ENCODE data around the gene UBTD1.

The UBTD1 gene

DNA sequence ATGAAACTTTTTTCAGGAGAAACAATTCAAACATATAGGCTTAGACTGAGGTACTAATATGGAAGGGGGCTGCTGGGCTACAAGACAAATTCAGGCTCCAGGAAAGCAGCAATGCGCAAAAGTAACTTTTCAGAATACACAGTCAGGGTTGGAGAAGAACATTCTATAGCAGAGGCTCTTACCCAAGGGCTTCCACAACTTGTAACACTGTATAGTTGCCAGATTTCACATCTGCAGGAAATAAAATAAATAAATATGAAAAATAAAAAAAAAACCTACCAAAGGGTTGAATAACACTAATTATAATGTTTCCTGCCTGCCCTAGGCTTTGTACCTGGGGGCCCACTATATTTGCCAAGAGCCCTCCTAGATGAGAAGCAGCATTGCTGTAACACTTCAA is 14.8 kb upstream of the UBTD1 start:
- no peak for DNase-seq

DNA sequence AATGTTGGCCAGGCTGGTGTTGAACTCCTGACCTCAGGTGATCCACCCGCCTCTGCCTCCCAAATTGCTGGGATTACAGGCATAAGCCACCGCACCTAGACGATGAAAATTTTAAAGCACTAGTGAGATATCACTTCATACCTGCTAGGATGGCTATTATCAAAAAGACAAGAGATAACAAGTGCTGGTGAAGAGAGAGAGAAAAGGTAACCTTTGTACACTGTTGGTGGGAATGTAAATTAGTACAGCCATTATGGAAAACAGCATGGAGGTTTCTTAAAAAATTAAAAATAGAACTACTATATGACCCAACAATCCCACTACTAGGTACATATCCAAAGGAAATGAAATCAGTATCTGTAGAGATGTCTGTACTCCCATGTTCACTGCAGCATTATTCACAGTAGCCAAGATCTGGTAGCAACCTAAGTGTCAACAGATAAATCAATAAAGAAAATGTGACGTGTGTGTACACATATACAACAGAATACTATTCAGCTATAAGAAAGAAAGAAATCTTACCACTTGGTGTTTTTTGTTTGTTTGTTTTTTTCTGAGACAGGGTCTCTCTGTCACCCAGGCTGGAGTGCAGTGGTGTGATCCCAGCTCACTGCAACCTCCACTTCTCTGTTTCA is 13.0 kb upstream of the UBTD1 start:
- DNase-seq: no peak

DNA sequence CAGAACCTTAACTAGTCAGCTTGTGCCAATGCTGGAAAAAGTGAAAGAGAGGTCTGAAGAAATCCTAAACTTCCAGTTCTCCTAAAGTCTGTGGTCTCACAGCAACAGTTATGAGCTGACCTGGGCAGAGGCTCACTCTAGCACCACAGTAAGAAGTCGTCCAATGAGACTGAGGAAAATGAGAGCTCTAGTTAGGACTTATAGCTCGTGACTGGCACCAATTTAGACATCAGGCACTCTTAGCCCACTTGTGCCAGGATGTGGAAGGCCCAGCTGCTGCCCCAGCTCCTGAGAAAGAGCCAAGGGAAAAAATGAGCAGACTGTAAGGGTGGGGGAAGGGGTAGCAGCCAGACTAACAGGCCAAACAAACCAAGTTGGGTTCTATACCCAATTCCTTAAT is 8.1 kb upstream of the UBTD1 start:
- no peak for DNase-seq

DNA sequence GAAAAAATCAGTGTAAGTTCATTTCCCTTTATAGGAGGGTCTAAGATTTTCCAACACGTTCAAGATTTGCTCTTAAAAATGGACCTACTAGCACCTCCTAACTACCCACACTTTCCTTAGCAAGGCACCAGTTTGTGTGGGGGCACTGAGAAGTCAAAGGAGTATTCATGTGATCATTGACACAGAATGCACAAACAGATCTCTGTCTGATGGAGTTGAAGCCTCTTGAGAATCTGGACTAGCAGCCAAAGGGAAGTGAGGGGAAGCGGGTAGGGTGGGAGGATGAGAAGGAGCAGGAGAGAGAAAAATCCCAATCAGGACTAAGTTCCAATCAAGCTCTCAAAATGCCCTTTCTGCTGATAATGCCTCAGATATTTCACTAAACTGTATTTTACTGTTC is 4.6 kb upstream of the UBTD1 start:
- no peak for DNase-seq

DNA sequence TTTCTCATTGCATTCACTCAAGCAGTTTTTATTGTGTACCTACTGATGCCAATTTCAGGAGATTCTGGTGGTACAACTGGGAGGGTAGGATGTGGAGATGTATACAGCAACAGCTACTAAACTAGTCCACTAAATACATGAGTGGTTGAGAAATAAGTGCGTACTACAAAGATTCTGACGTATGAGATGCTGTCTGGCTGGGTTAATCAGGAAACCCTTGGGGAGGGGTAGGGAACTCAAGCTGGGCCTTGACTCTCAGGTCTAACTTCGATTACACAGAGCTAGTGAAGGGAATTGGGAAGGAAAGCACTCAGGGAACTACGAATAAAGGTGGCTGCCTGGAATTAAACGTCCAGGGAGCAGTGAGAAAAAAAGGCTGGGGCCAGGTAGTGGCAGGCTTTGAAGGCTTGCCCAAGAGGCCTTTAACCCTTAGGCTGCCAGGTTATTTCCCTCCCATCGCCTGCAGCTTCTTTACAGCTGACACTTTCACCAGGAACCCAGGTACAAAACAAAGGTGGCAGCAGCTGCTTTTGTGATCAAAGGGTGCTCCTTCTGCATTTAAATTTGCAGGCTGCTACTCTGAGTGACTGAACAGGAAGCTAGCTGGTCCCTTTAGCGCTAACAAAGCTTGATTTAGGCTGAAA is 3.7 kb upstream of the UBTD1 start:
- peak; percentile 20 for DNase-seq

DNA sequence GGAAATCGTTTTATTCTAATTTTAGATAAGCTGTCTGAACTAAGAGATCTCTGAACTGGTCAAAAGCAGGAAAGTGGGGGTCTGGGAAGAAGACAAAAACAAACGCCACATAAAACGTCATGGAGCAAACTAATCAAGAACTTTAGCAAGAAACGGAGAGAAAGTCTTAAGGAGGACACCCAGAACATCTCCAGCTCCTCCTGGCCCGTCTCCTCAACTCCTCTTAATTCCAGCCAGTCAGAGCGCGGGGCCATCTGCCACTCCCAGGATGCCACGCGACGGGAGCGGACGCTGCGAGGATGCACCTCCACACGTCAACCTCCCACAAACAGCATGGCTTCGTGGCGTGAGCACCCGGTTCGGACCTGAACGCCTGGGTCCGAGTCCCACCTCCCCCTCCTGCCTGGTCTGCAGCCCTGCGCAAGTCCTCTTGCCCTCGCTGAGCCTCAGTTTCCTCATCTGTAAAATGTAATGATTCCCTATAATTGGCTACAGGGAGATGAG is 1.1 kb upstream of the UBTD1 start:
- DNase-seq: peak; percentile 70

DNA sequence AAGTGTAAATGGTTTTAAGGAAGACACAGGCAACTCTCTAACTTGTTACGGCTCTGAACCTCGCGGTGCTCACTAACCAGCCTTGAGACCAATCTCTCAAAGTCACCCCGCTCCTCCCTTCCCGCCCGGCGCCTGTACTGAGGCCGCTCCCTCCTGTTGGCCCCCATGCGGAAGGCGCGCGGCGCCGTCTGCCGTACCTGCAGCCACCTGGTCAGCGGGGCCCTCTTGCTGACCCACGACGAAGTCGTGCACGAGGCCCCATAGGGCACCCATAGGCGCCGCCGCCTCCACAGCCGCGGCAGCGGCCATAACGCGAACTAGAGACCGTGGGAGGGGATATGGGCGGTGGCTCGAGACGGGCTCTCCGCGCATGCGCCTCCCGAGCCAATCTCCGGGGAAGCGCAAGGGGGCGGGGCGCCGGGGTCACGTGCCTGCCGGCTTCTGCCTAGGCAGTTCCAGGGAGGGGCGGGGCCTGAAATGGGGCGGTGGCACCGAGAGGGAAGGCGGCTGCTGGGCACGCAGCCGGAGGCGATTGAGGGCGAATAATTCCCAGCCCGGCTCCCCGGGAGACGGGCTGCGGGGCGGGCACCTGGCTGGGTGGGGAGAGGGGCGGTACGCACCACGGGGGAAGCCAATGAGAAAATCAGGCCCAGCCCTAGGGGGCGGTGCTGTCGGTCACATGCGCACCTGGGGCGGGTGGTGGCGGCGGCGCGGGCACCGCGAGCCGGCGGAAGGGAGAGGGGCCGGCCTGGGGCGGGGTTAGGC is 466 bp upstream of the UBTD1 start, which contains the start of gene MMS19:
Gene MMS19, minus strand, starts transcription at position 347 of the 765 bp plus-strand sequence. Its CDS starts 38 bp downstream, at position 309.
- peak; percentile 98 for DNase-seq

DNA sequence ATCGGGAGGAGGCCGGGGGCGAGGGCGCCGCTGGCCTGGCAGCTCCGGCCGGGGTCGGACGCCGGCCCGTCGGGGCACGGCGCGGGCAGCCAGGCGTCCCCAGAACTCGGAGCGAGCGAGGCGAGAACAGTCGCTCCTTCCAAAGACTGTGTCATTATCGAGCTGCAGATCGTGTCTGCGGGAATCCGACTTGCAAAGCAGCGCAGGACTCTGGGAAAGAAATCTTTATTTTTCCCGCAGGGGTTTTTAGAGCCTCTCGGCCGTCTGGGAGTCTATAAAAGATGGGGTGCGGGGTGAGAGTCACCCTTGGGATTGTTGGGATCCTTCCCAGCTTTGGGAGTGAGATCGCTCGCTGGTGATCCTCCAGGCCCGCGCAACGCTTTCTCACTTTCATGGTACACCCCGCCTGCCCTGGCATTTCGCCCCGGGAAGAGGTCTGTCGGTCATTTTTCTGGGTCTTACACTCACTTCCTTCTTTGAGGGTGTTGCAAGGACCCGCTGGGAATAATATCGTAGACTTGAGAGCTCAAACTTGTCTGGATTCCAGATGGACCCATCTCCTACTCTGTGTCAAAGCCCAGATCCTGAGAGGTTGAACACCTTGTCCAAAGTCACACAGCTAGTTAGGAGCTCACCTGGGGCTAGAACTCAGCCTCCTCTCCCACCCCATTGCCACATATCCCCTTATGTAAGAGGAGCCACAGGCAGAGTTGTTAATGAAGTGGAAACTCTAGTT is 1.0 kb downstream of the UBTD1 start:
- DNase-seq: peak; percentile 2

DNA sequence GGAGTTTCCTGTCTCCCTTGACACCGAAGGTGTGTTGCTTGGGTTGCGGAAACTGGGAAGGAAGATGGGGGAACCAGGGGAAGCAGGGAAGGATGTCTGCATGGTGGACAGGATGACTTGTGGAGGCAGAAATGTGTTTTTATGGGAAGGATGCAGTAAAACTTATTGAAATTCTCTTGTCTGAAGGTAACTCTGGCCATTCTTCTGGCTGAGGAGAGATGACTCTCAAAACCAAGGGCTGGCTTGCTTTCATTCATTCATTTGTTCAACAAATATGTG is 1.5 kb downstream of the UBTD1 start:
- no peak for DNase-seq

DNA sequence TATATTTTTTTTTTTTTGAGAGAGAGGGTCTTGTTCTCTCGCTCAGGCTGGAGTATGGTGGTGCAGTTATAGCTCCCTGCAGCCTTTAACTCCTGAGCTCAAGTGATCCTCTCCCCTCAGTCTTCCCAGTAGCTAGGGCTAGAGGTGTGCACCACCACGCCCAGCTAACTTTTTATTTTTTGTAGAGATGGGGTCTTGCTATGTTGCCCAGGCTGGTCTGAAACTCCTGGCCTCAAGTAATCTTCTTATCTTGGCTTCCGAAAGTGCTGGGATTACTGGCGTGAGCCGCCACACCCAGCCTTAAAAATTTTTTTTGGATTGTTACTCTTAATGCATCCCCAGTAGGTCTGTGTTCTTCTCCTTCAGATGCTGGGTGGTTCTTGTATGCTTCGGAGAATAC is 4.2 kb downstream of the UBTD1 start:
- DNase-seq: no peak

DNA sequence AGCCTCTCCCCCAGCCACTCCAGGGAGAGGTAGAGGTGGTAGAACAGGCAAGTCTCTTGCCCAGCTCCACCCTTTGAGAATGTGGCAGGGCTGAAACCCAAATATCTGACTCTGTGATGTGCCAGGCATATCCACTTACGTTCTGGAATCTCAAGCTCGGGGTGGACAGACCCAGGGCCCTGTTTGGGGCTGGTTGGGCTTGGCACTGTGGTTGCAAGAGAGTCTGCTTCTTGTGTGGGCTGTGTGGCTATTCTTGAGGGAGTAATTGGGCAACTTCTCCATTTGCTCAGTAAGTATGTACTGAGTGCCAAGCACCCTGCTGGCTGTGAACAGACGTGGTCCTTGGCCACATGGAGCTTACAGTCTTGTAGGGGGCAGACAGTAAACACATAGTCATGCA is 4.7 kb downstream of the UBTD1 start:
- DNase-seq: no peak

DNA sequence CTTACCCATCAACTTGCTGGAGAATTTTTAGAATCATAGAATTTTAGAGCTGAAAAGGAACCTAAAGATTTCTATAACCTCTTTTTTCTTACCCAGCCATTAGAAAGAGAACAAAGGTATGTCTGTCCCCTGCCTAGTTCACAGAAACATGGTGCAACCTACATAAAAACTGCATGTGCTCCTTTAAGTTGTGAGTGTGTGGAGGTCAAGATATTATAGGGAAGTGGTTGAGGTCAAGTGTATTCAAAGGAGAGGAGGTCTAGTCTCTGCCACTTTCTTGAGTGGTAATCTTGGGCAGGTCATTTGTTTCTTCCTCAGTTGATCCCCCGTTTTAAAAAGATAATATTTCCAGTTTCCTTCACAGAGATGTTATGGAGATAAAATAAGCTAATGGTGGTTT is 6.4 kb downstream of the UBTD1 start:
- no peak for DNase-seq

DNA sequence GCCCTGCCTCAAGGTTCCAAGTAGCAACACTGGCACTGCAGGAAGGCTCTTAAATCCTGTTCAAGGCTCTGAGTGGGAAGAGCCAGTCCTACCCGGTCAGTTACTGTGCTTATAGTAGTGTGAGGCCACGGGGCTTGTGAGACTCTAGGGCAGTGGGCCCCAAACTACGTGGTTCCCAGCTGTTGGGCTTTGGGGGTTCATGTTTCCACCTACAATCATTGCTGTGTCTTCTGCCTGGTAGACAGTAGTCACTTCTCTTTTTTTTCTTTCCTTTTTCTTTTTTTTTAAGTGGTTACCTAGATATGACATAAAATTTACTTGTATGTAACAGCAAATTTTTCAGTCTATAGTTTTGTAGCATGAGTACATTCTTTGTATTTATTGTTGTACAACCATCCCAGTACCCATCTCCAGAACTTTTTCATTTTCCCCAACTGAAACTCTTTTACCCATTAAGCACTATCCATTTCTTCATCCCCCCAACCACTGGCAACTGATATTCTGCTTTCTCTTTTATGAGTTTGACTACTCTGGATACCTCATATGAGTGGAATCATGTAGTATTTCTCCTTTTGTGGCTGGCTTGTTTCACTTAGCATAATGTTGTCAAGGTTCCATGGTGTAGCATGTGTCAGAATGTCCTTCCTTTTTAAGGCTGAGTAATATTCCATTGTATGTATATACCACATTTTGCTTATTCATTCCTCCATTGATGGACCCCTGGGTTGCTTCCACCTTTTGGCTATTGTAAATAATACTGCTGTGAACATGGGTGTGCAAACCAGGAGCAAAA is 7.7 kb downstream of the UBTD1 start:
- no peak for DNase-seq

DNA sequence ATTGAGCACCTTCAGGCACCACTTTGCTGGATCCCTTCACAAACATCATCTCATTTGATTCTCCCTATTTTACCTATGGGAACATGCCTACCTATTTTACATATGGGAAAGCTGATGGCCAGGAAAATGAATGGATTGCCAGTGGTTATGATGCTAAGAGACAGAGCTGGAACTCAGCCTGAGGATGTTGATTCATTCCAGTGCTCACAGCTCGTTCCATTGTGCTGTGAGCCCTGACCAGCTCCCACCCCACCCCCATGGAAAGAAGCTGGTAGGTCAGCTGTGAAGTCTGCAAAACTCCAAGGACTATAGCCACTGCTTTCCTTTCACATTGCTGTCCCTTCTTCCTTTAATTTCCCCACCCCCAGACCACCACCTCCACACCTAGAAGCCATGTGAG is 9.6 kb downstream of the UBTD1 start:
- no peak for DNase-seq

DNA sequence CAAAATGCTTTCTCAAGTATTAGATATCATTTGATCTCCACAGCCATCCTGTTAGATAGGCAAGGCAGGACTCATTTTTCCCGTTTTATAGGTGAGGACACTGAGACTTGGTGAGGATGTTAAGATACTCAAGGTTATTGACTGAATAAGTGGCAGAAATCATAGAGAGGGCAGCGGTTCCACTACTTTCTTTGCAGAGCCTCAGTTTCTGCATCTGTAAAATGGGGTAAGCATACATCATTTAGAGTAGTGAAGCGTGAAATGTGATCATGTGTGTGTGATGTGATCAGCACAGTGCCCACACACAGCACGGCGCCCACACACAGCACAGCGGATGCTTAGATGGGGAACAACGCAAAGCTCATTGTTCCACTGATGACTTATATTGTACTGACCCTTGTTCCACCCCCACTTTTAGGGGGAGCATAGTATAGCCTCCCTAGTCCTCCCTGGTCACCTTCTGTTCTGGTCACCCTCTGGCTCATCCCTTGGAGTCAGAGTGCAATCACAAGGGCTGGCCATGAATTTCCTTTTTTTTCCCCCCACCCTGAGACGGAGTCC is 10.5 kb downstream of the UBTD1 start:
- DNase-seq: no peak

DNA sequence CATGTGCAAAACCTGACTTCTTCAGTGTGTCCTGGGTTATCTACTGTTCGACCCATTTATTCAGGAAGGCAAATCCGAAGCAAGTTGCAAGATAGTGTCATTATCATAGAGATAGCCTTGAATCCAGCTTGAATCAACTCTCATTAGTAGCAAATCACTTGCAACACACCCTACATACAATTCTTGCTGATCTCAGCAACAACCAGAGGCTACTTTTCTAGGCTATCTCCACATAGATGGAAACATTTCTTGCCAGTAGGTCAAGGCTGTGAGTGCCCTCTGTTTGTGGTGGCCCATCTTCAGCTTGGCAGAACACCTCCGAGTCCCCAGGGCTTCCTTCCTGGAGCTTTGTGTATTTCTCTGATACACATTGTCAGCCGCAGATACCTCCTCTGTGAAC is 12.0 kb downstream of the UBTD1 start:
- DNase-seq: no peak

DNA sequence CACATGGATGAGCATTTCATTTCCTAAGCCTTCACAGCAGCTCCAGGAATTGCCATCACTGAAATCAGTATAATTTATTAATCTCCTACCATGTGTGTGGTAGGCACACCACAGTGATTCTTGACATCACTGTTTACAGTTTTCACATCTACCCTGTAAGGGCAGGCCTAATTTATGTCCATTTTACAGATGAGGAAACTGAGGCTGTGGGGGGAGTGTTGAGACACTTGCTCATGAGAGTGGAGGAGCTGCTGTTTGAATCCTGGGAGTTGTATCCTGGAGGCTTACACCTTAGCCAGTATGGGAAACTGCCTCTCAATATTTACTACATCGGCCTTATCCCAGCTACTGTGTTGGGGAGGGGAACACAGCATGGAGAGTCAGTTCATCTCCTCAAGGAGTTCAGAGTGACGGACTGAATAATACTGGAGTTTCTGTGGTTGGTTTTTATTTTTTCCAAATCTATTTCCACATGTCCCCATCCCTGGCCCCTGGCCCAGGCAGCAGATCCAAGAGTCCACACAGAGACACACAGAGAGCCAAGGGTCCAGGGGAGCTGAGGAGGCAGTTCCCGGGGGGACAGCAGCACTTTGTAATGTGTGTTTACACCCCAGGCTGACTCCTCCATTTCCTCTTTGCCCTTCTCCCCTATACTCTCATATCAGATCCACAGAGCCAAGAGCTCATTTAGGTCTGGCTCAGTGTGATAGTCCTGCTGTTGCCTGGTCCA is 13.2 kb downstream of the UBTD1 start:
- DNase-seq: no peak

DNA sequence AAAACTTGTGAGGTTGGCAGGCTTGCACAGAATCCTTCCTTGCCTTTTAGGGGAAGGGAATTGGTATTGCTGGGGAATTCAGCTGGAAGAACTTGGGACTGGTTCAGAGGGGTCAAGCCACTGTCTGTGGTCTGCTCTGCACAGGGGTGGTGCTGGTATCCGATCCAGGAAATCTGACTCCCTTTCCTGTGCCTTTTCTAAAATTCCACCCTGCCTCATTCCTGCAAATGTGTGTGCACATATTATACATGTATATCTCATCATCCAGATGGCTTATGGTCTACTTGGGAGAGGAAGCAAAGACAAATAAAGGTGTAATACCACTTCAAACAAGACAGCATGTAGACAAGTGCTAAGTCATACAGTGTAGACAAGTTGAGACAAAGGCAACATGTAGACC is 14.3 kb downstream of the UBTD1 start:
- no peak for DNase-seq

DNA sequence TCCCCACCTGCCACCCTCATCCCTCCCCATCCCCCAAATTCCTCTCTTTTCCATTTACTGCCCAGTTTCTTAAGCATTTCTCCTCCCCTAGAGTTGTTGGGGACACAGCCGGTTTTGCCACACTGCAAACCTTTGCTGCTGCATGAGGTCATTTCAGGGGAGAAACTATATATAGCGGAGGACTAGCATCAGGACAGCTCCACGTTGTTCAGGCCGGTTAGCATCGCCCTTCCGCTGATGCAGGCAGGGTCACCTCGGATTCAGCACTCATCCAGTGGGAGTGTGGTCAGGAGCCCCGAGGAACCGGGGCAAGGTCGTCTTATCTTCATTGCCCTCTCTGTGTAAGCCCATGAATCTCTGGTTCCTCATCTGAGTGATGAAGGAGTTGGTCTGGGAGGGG is 15.6 kb downstream of the UBTD1 start:
- DNase-seq: no peak

DNA sequence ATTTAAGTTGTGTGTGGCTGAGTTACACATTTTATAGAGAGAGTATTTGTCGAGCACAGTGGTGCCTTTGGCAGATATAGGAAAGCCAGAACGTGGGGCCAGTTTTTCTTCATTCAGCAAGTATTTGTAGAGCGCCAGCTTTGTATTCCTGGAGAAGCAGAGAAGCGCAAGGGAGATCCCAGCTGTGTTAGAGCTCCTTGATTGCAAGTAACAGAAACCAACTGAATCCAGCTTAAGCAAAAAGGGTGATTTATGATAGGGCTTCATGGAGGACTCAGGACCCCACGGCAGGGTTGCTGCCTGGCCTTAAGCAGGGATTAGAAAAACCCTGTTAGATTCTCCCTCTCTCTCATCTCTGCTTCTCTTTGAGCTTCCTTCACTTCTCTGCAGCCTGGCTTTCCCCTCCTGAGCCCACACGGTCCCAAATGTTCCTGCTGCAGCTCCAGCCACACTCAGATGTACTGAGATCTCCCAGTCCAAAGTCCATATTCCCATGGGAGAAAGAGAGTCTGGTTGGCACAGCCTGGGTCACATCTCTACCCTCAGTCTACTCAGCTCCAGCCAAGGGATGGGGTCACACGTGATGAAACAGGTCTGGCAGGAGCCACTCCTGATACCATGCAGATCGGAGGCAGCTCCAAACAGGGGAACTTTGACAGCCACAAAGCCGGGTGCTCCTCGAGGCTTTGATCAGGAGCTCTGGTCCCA is 16.7 kb downstream of the UBTD1 start:
- no peak for DNase-seq
